Kidney (tissue), 22 donors: ENCODE measurements around the gene PPP6R1. TPM values are rescaled to one million over a fixed set of nuclear protein-coding genes. Genes with fewer than 3 reads are reported as not detected.

Experiments used
- DNase-seq, 5 donors: peaks; one replicate each; pipeline ENCODE4 v3.0.0-alpha.2; 2013 to 2020
- FAIRE-seq: peaks from 2 replicates; lab custom pipeline; 2012; peaks lifted over from hg19 to GRCh38; lab: Jason Lieb, UNC
- H3K27ac ChIP-seq, 2 donors: one replicate each; pipeline ENCODE4 v1.7.0; 2013; ENCODE audit warnings: low read depth in 2 of 2, low read length in 2 of 2, inconsistent platforms in 1 of 2
- H3K27me3 ChIP-seq: one replicate; pipeline ENCODE4 v1.7.1; 2013; ENCODE audit warnings: low read length, inconsistent platforms; ENCODE audit not compliant: control insufficient read depth, insufficient read depth
- H3K36me3 ChIP-seq, 3 donors: one replicate each; pipeline versions ENCODE4 v1.7.0 to v1.7.1; 2013; ENCODE audit warnings: low read length in 3 of 3, control low read depth in 1 of 3, inconsistent platforms in 1 of 3; ENCODE audit not compliant: insufficient read depth in 3 of 3, control insufficient read depth in 2 of 3
- H3K4me1 ChIP-seq, 3 donors: one replicate each; pipeline versions ENCODE4 v1.7.0 to v1.7.1; 2013; ENCODE audit warnings: low read length in 3 of 3, inconsistent platforms in 1 of 3, low read depth in 1 of 3; ENCODE audit not compliant: control insufficient read depth in 2 of 3, insufficient read depth in 2 of 3
- H3K4me3 ChIP-seq, 3 donors: one replicate each; pipeline versions ENCODE4 v1.7.0 to v1.8.1; 2013; ENCODE audit warnings: low read length in 3 of 3, control low read depth in 1 of 3, inconsistent platforms in 1 of 3
- H3K9ac ChIP-seq, 3 donors: one replicate each; pipeline versions ENCODE4 v1.7.0 to v1.7.1; 2013; ENCODE audit warnings: low read length in 3 of 3, control low read depth in 1 of 3, inconsistent platforms in 1 of 3
- H3K9me3 ChIP-seq, 3 donors: one replicate each; pipeline versions ENCODE4 v1.7.0 to v1.7.1; 2013; ENCODE audit warnings: low read length in 3 of 3, control low read depth in 1 of 3, inconsistent platforms in 1 of 3; ENCODE audit not compliant: control insufficient read depth in 2 of 3, insufficient read depth in 1 of 3
- CTCF ChIP-seq: IDR thresholded peaks from 3 replicates; pipeline ENCODE4 v1.5.1; 2012; ENCODE audit warnings: mild to moderate bottlenecking, moderate library complexity, borderline replicate concordance; ENCODE audit not compliant: insufficient read depth; ENCODE audit errors: extremely low read depth
- intact Hi-C: fragments of 100-400 bp; cut with DNase I; formaldehyde crosslinking; loops from one replicate; pipeline ENCODE4 v1.11.1; 2022
- long read RNA-seq, 10 donors: library from polyadenylated mRNA in 1 of 10; unstranded in 1 of 10; transcript quantifications; one replicate each; pipeline ENCODE4 v2.0.0 and lab custom pipeline, GENCODE V29; 2021 to 2026
- polyA plus RNA-seq: library from polyadenylated mRNA; stranded (reverse); fragments of 350-450 nt; fragmentation: Illumina TruSeq; extraction: RNeasy Lipid Tissue Mini Kit (QIAGEN cat#74804); gene quantifications from one replicate; pipeline ENCODE4 v1.2.3, GENCODE V29; 2014; ENCODE audit warnings: low read depth, low replicate concordance; ENCODE audit not compliant: insufficient read depth
- total RNA-seq: library from RNA; stranded (reverse); fragmentation: NEBNext Ultra II Directional; extraction: Animal tissue kit (Norgen Biotek cat#: 25700); gene quantifications from one replicate; pipeline ENCODE4 v1.2.1, GENCODE V29; 2021
- donor health status: control.
- donor health status: control.
- donor health status: control.
- donor health status: control.
- donor health status: control.
- donor health status: DM: yes; HTN: yes; CAD: no.
- donor health status: Normal renal cell carcinoma (clear cell type).

PPP6R1 gene
- total RNA-seq (61.6 TPM), polyA plus RNA-seq (30.6 TPM)
- long read RNA-seq, donor 1, partial matches to known transcripts, result 0 of 6 reads
- long read RNA-seq, donor 1, other reads (novel, unspliced or antisense), result 0 of 6 reads
- long read RNA-seq, donor 2, partial matches to known transcripts, result 0 of 2 reads
- long read RNA-seq, donor 2, other reads (novel, unspliced or antisense), result 0 of 2 reads
- long read RNA-seq, donor 3, partial matches to known transcripts, result 0 of 2 reads
- long read RNA-seq, donor 3, other reads (novel, unspliced or antisense), result 0 of 2 reads
- long read RNA-seq, donor 4, partial matches to known transcripts, result 0 of 5 reads
- long read RNA-seq, donor 4, other reads (novel, unspliced or antisense), result 0 of 5 reads
- long read RNA-seq, donor 5, partial matches to known transcripts, result 0 of 1 reads
- long read RNA-seq, donor 5, other reads (novel, unspliced or antisense), result 0 of 1 reads
- long read RNA-seq, donor 6, result 0 reads
- long read RNA-seq, donor 7, transcript PPP6R1-201 (24 exons, 3,961 nt), result major isoform, 39 of 80 reads
- long read RNA-seq, donor 7, partial matches to known transcripts, result 19 of 80 reads
- long read RNA-seq, donor 7, other reads (novel, unspliced or antisense), result 20 of 80 reads
- long read RNA-seq, donor 8, partial matches to known transcripts, result 0 of 3 reads
- long read RNA-seq, donor 8, other reads (novel, unspliced or antisense), result 0 of 3 reads
- long read RNA-seq, donor 9, partial matches to known transcripts, result 0 of 4 reads
- long read RNA-seq, donor 9, other reads (novel, unspliced or antisense), result 0 of 4 reads
- long read RNA-seq, donor 10, partial matches to known transcripts, result 0 of 5 reads
- long read RNA-seq, donor 10, other reads (novel, unspliced or antisense), result 0 of 5 reads

- Histone ChIP-seq H3K27ac (peak within 1 kb of the TSS; percentile 88 to 90), H3K4me1 (peaks cover 2 to 36% (median 18%) of the 10 kb centered on the region in 3 donors), H3K9me3 (no peaks in the 10 kb centered on the region), H3K9ac (peak within 1 kb of the TSS; percentile 63 to 80 (median 71)), H3K36me3 (peaks cover 0 to 3% (median 0%) of the 10 kb centered on the region in 3 donors), H3K4me3 (peak within 1 kb of the TSS; percentile 72 to 82 (median 79)), H3K27me3 (no peaks in the 10 kb centered on the region)
- peak; percentile 99 to 100 (median 99) for DNase-seq
- intact Hi-C loops, result no loop called here
- peak; percentile 77 for FAIRE-seq
- peak; percentile 1 for TF ChIP-seq CTCF
These were observed at the start of gene PPP6R1 for GRCh38 chr19:55258828-55259539. Gene PPP6R1, minus strand, starts transcription at chr19:55259017. Its CDS starts 11,914 bp downstream, at chr19:55247103.

- Histone ChIP-seq H3K27me3 (no peaks in the 10 kb centered on the region), H3K27ac (no peak overlapping the region), H3K9me3 (no peaks in the 10 kb centered on the region), H3K36me3 (peaks cover 0 to 2% (median 0%) of the 10 kb centered on the region in 3 donors), H3K4me3 (no peak overlapping the region), H3K9ac (no peak overlapping the region), H3K4me1 (no peaks in the 10 kb centered on the region)
- DNase-seq (no peak), FAIRE-seq (no peak)
- intact Hi-C loops, result no loop called here
- TF ChIP-seq CTCF, result no peak
These were observed 49.5 kb upstream of the PPP6R1 start for GRCh38 chr19:55308281-55308680.

GRCh38 chr19:55306712-55307111 is 47.9 kb upstream of the PPP6R1 start:
- Histone ChIP-seq H3K9ac (no peak overlapping the region), H3K4me1 (no peaks in the 10 kb centered on the region), H3K27ac (no peak overlapping the region), H3K4me3 (no peak overlapping the region), H3K27me3 (no peaks in the 10 kb centered on the region), H3K9me3 (no peaks in the 10 kb centered on the region), H3K36me3 (peaks cover 0 to 2% (median 0%) of the 10 kb centered on the region in 3 donors)
- DNase-seq (no peak), FAIRE-seq (no peak)
- TF ChIP-seq CTCF, result no peak
- intact Hi-C loops, result no loop called here
